HG02588 (cell line): ENCODE measurements around the gene PDX1.

Experiments
- ATAC-seq: cut with Tn5 transposase; IDR thresholded peaks from one replicate; pipeline ENCODE4 v1.9.1; 2021; ENCODE audit warnings: mild to moderate bottlenecking, moderate library complexity; ENCODE audit not compliant: unreplicated experiment

The PDX1 gene

DNA sequence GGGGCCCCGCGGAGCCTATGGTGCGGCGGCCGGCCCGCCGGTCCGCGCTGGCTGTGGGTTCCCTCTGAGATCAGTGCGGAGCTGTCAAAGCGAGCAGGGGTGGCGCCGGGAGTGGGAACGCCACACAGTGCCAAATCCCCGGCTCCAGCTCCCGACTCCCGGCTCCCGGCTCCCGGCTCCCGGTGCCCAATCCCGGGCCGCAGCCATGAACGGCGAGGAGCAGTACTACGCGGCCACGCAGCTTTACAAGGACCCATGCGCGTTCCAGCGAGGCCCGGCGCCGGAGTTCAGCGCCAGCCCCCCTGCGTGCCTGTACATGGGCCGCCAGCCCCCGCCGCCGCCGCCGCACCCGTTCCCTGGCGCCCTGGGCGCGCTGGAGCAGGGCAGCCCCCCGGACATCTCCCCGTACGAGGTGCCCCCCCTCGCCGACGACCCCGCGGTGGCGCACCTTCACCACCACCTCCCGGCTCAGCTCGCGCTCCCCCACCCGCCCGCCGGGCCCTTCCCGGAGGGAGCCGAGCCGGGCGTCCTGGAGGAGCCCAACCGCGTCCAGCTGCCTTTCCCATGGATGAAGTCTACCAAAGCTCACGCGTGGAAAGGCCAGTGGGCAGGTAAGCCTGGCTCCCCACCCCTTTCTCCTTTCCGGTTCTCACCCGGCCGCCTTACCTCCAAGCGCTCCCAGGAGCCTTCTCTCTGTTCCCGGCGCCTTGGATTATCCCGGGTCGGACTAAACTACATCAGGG lies at the start of gene PDX1:
TSS of gene PDX1 (plus strand) at position 67 of the 743 bp plus-strand sequence. CDS start at position 206, 139 bp downstream.
- ATAC-seq, result no peak

DNA sequence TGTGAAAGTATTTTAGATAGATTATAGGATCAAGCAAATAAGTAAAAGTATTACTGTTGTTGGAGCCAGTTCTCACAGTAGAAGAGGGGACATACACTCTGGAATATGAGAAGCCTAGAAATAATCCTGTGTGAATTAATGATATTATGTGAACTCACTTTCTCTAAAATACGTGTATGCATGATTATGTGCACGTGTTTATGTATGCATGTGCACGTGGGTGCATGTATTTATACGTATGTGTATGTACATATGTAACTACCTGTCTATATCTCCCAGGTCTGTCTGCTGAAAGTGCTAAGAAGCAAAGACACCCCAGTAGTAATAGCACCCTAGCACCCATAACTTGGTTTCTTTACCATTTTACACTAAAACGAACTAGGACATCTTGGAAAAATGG lies 41.5 kb upstream of the PDX1 start:
- no peak for ATAC-seq

GRCh38 chr13:27889471-27889870 lies 30.3 kb upstream of the PDX1 start:
- no peak for ATAC-seq

DNA sequence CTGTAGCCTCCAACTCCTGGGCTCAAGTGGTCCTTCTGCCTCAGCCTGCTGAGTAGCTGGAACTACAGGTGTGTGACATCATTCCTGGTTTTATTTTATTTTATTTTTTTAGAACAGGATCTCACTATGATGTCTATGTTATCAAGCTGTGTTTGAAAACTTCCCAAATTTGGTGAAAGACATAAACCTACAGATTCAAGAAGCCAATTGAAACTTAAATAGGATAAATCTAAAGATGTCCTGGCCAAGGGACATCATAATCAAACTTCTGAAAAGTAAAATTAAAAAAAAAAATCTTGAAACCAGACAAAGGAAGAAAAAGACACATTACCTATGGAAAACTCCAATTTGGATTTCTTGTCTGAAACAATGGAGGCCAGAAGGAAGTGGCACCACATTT lies 23.1 kb upstream of the PDX1 start:
- no peak for ATAC-seq

GRCh38 chr13:27904719-27905118 lies 15.1 kb upstream of the PDX1 start:
- no peak for ATAC-seq

- no peak for ATAC-seq
These were observed 14.2 kb upstream of the PDX1 start for GRCh38 chr13:27905650-27906049.

DNA sequence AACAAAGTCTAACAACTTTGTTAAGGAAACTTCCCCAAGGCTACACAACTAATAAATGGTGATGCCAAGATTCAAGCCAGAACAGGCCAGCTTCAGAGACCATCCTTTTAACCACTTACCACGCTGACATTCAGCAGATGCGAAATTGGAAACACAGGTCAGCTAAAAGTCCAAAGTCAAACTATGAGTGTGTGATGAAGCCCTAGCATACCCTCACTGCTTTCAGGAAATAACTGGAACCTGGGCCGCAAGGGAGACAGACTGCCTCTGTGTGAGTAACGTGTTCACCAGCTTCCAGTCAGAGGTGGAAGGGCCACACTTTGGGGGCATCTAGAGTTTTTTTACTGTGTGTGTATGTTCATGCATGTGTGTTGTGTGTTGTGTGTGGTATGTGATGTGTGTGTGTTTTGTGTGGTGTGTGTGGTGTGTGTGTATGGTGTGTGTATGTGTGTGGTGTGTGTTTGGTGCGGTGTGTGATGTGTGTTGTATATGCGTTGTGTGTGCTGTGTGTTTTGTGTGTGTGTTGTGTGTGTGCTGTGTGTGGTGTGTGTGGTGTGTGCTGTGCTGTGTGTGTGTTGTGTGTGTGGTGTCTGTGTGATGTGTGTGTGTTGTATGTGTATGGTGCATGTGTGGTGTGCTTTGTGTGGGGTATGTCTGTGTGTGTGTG lies 12.5 kb upstream of the PDX1 start:
- no peak for ATAC-seq

- no peak for ATAC-seq
These were observed 10.4 kb upstream of the PDX1 start for GRCh38 chr13:27909378-27909777.

DNA sequence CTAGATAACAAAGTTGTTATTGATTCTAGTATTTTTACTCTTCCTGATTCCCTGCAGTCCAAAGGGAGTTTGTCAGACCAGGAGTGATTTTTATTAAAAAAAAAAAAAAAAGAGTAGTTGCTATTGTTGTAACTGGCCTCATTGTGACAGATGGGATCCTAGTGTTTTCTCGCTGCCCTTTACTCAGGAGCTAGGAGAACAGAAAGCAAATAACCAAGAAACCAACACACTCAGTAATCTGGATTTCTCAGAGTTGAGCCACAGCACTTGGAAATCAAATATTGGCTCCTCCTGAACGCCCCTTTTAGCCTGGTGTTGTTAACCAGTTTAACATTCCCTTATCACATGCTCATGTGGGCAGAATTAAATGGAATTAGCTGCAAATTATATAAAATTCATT lies 8.3 kb upstream of the PDX1 start:
- no peak for ATAC-seq

GRCh38 chr13:27913160-27913559 lies 6.6 kb upstream of the PDX1 start:
- ATAC-seq, result no peak

GRCh38 chr13:27915301-27916207 lies 4.2 kb upstream of the PDX1 start:
- ATAC-seq, result no peak

DNA sequence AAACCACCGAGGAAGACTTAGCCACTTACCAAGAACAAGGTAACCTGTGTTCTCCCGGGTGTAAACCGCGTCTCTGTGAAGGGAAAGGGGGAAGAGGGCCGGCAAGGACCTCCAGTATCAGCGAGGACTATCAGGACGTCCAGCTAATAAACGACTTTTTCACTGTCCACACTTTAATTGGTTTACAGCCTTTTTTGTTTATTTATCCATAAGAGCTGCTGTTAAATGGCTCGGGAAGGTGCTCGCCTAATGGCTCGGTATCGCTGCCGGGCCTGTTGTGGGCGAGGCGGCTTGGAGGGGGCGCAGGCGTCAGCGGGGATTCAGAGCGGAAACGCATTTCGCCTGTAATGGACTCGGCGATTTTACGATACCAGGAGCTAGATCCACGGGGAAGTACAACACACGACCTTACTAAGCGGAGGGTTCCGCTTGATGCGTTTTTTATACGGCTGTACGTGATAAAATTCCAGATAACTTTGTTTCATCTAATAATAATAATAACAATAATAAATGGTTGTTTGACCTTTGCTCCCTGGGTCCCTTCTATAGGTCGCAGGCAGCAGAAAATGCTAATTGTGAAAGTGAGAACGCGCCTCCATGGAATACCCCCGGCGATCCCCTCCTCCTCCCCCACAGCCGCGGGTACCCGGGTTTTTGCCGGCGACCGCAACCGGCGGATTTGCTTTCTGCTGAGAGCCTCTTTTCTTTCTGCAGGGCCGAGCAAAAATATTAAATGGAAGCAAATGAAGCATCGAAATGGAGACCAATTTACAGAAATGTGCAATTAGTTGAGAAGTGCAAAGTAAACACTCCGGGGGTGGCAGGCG lies 2.5 kb upstream of the PDX1 start:
- ATAC-seq, result no peak

DNA sequence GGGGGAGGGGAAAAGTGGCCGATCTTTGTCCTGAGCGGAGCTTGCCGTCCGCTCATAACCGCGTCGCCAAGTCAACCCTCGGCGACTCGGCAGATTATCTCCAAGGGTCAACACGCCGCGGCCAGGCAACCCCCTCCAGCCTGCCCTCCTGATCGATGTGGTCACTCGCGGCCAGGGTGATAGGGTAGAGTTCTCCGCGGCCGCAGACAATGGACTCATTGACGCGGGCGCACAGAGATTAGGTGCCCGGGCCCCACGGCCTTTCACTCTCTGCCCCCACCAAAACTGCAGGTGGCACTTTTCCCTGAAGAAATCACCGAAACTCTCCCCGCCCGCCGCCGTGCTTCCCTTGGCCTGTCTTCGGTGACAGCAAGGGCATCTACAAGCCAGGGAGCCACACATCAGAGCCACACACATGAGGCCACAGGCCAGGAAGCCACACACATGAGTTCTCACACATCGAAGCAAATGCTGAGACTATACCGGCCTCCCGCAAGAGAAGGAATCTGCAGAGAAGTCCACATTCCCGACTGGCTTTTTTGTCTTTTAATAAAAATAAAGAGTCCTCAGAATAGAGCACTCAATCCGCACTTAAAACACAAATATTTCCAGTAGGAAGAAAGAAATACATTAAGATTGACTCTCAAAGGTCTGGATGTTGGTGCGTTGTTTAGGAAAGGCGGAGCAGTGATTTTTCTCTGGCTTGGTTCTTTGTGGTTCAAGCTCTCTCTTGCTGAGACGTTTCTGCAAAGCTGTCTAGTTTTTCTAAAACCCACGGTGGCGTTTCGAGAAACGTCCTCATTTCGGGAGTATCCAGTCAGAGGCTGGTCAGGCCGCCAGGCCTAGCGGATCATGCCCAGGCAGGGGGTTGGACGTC lies 1.5 kb upstream of the PDX1 start:
- no peak for ATAC-seq

DNA sequence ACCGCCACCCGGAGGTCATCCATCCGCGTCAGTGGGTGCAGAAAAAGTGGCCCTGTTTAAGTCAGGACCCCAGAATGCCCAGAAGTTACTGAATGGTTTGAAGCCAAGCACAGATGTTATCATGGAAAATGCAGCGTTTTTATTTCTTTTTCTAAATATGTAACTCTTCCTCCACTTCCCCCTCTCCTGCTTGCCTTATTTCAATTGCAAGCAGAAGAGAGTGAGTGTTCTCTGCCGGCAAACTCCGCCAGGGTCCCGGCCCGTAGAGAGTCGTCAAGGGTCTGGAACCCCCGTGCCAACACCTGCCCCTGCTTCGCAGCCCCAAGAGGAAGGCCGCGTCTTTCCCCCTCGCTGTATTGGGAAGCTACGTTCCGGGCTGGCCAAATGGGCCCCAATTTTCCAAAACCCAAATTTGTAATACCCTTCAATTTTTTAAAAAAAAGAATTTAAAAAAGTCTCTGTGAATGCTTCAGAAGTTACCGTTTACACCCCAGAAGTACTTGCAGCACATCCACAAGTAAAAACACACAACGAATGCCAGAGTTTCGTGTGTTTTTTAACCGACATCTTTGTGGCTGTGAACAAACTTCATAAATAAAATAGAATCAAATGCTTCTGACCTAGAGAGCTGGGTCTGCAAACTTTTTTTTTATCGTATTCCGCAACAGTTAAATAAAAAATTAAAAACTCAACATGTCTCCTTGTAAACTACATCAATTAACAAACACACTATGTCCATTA lies 712 bp upstream of the PDX1 start:
- ATAC-seq, result no peak

- no peak for ATAC-seq
These were observed 204 bp upstream of the PDX1 start for GRCh38 chr13:27919659-27919933.

DNA sequence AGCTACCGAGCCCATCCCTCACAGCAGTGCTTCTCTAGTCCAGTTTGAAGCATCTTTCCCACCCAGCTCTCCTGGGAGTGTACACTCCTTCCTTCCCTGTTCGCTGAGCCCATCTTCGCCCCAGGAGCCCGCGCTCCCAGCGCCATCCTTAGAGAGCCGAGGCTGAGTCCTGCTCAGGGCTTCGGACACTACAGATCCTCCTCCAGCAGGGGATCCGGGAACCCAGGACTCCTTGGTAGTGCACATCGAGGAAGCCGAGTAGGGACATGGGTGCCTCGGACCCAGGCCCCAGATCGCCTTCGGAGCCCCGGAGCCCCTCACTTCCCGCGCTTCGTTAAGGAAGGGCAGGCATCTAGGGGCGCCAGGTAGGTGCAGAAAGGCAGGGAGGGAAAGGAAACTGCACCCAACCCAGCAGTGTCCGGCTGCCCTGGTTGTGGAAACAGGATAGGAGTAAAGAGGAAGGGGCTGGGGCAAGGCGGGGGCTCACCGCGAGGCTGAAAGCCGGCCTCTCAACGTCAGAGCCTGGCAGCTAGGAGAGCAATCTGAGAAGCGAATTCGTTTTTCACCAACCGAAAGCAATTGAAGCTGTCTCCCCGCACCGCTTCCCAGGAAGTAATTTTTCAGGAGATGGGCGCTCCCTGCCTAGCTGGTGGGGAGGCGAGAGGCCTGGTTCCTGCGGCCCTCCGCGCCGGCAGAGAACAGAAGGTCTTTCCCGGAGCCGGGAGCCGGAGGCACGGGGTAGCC lies 1.0 kb downstream of the PDX1 start:
- ATAC-seq, result no peak

DNA sequence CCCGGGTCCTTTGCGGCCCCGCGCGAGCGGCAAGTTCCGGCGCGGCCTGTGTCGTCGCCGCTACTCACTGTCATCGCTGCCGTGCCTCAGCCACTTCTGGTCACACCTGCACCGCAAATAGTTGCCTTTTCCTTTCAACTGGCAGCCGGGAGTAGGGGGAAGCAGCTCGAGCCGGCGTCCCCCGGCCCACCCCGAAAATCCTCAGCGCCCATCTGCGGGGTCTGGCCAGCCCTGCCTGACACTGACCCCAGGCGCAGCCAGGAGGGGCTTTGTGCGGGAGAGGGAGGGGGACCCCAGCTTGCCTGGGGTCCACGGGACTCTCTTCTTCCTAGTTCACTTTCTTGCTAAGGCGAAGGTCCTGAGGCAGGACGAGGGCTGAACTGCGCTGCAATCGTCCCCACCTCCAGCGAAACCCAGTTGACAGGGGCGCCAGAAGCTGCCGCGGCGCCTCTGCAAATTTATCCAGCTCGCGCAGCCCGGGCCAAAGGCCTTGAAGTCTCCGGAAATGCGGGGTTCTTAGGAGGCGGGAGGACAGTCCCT lies 1.7 kb downstream of the PDX1 start:
- no peak for ATAC-seq
